GM20000 (cell line): ENCODE measurements around the gene VASN.

ENCODE experiments used
- DNase-seq: peaks from one replicate; pipeline ENCODE4 v3.0.0; 2012; ENCODE audit warnings: low spot score
- CTCF ChIP-seq: IDR thresholded peaks from 2 replicates; pipeline ENCODE4 v1.5.1; 2012; ENCODE audit warnings: mild to moderate bottlenecking, control low read depth; ENCODE audit errors: extremely low read depth, missing control alignments

Gene VASN

GRCh38 chr16:4345836-4346781, 25.5 kb upstream of the VASN start:
- no peak for TF ChIP-seq CTCF
- no peak for DNase-seq

- no peak for TF ChIP-seq CTCF
- DNase-seq = no peak
Measured at GRCh38 chr16:4347010-4347409, 24.6 kb upstream of the VASN start.

GRCh38 chr16:4347765-4348509, 23.7 kb upstream of the VASN start:
- TF ChIP-seq CTCF = no peak
- DNase-seq = no peak

- no peak for TF ChIP-seq CTCF
- DNase-seq = no peak
Measured at GRCh38 chr16:4349332-4349731, 22.3 kb upstream of the VASN start.

- TF ChIP-seq CTCF = no peak
Measured at GRCh38 chr16:4350365-4350786, 21.3 kb upstream of the VASN start.

GRCh38 chr16:4350787-4351659, 20.6 kb upstream of the VASN start, which contains the start of gene PAM16:
PAM16 (minus strand) TSS chr16:4351321; CDS start chr16:4351234, 87 bp downstream.
- peak; percentile 99 for DNase-seq
- TF ChIP-seq CTCF = no peak

More at GRCh38 chr16:4350365-4350786, 21.3 kb upstream of the VASN start:
- no peak for DNase-seq
